GM21717 (cell line): Measurements from ENCODE around the gene PTPRD.
A peak's percentile ranks its signal among the peaks of the same experiment; 100 is the strongest.
"Not testable (repeated sequence)": the region's sequence is repeated elsewhere in the genome, so short reads cannot be mapped to it uniquely, and the experiment has no call there.

Experiments
- ATAC-seq: cut with Tn5 transposase; IDR thresholded peaks from one replicate; pipeline ENCODE4 v1.9.1; 2021; ENCODE audit warnings: mild to moderate bottlenecking, moderate library complexity; ENCODE audit not compliant: unreplicated experiment

The PTPRD gene

DNA sequence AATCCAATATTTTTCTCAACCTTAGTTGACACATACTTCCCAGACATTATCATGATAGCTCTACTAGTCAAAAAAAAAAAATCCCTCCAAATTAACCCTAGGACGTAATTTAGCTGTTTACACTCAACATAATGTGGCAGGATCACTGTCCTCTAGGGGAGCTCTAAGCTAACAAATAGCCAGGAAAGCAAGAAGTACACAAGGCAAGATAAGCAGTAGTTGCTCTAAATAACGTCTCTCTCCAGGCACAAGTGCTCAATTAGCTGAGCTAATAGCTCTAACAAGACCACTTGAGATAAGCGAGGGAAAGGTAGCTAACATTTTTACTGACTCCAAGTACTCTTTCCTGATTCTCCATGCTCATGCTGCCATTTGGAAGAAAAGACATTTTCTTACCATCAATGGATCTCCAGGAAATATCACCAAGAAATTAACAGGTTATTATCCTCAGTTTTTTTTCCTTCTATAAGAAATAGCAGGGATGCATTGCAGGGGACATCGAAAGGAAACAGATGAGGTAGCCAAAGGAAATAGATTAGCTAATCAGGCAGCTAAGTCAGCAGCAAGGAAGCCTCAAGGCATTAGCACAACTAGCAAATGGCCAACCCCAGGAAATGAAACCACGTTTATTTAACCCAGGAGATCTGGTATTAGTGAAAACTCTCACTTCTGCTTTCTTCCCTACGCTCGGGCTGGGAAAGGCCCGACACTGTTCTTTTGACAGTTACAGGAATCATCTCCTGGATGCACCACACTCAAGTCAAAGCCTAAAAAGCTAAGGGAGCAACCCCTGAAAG, 614.1 kb downstream of the PTPRD start:
- peak; percentile 47 for ATAC-seq

DNA sequence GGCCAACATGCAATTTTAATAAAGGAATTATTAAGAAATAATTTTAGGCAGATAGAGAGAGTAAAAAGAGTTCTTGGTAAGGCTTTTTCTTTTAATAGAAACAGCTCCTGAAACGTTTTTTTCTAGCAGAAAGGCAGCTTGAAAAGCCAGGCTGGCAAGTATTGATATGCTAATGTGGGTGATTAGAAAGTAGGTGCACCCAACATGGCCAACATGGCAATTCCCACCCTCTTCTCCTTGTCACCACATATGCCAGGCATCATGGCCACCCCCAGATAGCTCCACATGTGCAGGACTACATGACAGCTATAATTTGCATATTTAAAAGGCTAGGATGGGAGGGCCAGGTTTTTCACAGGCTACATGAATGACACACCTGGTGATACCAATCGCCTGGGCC, 615.2 kb downstream of the PTPRD start:
- ATAC-seq = no peak

DNA sequence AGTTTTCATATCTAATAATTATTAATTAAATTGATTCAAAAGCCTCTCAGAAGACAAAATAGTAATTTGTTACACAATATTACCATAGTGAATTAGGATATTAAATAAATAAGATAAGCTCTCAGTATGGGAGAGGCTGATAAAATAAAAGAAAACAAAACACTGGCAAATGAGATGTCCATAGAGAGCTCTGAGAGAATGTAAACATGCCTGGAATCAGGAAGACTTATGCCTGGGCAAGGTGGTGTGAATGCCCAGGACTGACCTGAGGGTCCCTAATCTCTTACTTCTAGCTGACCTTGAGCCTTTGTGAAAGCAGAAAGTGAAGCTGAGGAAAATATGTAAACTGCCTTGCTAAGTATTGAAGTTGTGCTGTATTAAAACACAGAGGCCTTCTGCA, 616.5 kb downstream of the PTPRD start:
- ATAC-seq = no peak

DNA sequence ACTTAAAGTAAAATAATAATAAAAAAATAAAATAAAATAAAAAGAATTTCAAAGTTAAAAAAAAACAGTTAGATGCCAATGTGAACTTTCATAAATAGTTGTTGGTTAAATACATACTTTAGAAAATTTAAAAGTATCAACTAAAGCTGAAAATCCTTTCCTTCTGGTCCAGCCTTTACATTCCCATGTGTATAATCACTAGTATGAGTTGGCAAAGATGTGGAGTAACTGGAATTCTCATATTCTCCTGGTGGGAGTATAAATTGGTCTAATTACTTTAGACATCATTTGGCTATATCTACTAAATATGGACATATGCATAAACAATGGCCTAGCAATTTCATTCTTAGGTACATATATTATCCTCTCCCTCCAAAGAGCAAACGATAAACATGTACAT, 619.9 kb downstream of the PTPRD start:
- ATAC-seq = no peak

DNA sequence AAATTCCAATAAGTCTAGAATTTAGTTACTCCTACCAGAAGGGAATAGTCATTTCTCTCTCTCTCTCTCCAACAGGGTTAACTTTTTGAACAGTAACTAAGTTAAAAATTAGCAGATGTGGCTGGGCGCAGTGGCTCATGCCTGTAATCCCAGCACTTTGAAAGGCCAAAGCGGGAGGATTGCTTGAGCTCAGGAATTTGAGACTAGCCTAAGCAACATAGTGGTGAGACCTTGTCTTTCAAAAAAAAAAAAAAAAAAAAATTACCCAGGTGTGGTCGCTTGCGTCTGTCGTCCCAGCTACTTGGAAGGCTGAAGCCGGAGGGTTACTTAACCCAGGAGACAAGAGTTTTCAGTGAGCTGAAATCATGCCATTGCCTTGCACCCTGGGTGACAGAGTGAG, 639.7 kb downstream of the PTPRD start:
- ATAC-seq = no peak

DNA sequence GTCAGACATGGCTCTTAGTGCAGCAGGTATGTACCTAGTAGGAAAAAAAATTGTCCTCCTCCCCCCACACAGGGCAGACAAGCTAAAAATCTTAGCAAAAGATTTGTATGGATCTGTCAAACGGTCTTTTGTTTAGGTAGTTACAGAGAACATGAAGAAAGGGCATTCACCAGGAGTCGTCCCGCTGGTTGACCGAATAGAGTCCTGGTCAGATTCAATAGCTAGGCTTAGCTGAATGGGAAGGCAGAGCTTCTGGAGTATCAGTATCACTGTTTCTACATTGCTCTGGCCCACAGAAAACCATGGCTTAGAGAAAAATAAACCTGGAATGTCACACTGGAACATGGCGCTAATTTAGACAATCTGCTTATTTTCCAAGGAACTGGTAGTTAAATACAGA, 642.3 kb downstream of the PTPRD start:
- no peak for ATAC-seq

DNA sequence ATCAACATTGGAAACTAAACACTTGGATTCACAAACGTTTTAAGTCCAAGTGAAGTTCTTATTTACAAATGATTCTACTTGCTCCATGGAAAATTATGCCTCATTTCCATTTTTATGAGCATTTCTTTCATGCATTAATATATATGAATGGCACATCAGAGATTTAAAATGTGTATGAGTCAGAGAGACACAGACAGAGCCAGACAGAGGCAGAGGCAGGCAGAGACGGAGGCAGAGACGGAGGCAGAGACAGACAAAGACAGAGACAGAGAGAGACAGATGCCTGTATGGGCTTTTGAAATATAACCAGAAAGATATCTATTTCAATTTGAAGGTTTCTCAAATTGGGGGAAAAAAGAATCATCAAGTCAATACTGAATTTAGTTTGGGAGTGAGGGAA, 649.0 kb downstream of the PTPRD start:
- ATAC-seq = no peak

DNA sequence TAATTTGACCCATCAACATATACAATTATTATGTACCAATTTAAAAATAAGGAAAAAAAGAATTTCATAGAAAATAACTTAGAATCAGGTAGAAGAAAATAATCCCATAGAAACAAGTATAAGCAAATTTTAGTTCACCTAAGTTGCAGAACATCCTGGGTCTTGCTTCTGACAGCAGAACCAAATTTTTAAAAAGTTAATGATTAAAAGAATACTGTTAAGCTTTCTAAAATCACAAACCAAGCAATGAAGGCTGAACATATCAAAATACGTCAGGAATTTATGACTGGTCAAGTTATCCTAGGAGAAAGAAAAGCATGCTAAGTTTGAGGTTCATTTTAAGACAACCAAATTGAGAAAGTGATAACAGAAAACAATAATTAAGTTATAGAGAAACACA, 650.9 kb downstream of the PTPRD start:
- ATAC-seq = no peak

DNA sequence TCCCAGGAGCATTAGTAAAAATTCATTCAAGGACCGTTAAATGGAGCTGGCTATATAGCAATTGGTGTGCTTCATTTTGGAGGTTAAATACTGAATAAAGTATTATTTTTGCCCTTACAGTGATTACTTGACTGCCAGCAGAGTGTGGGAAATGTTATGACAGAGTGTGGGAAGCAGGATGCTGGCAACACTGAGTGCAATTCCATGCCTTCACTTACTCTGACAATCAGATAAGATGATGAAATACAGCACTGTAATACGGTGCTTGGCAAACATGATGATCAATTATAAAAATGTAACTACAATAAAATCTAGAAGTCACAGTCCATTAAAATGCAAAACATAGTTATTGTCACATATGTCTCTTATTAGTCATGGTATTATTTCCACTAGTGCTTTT, 651.3 kb downstream of the PTPRD start:
- ATAC-seq = no peak

DNA sequence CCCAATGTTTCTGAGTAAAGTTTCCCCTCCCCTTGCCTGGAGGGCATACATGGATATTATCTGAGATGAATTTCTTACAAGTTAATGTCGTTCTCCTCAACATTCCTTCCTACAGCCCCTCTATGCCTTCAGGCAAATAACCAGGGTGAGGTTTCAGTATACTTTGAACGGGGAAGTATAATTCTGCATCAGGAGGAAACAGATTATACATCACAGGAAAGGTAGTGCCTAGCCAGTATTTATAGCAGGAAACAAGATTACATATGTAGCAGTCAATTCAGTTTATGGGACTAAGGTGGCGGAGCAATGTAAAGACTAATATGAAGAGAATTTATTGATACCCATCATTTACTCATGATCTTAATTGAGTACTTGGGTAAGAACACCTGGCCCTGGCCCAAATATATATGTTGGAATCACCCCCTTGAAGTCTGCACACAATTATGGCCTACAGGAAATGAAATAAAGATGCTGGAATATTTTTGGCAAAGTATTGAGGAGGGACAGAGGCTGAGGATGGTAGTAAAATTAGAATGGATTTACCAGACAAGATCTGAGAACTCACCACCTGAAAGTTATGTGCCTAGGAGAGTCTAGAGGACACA, 661.1 kb downstream of the PTPRD start:
- no peak for ATAC-seq

DNA sequence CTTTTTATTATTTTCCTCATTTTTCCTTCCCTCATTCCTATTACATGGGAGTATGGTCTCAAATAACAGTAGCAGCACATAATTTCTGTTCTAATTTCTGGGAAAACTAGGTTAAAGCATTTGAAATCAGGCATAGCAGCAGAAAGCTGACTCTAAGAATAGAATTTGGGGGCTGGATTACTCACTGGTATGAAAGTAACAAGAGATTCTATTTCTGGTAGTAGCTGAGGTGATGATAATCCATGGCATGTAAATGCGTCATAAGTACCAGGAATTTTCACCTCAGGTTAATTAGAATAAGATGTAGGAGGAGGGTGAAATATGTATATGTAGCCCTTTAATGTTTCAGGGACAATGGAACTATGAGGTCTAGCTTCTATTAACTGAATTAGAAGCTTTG, 662.0 kb downstream of the PTPRD start:
- ATAC-seq = no peak

DNA sequence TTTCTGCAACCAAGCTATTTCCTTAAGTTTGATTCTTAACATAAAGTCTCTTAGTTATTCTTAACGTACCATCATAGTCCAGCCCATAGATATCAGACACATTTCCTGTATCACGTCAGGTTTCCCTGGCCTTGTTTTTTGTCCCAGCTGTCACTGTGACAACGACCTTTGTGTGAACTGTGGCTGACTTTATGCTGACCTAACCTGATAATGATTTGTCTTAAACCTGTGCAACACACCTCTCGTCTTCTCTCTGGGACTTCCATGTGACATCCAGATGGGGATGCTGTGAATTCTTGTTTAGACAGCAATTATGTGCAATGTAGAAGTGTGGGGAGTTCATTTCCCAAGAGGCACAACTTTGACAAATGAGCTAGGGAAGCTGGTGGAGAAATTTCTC, 662.8 kb downstream of the PTPRD start:
- no peak for ATAC-seq

DNA sequence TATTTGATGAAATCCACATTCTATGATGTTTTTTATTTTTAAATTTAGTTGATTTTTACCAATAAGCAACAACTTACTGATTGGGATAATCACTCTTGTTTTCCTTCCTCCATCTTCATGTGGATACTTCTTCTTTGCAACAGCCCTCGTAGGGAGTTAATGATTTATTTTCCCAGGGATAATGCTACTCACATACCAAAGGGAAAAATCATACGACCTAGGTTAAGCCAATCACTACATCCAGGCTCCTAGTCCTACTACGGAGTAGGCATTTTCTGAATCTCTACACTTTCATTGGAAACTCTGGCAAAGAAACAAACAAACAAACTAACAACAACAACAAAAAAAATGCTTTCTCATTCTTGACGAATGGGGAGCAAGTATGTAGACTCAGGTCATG, 663.4 kb downstream of the PTPRD start:
- no peak for ATAC-seq

DNA sequence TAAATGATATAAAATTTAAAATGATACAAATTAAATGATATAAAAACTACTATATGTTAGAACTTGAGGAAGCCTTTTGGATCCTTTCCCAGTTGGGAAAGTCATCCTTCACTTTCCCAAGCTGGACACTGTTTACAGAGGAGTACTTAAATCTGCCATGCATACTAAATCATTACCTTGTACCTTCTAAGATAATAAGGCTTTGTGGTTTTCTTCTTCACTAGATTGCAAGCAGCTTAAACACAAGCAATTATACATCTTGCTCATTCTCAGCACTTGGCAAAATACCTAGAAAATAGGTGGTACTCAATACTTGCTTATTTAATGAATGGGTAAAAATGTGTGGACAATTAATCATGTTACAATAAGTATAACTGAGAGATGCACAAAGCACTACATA, 666.8 kb downstream of the PTPRD start:
- ATAC-seq = no peak

DNA sequence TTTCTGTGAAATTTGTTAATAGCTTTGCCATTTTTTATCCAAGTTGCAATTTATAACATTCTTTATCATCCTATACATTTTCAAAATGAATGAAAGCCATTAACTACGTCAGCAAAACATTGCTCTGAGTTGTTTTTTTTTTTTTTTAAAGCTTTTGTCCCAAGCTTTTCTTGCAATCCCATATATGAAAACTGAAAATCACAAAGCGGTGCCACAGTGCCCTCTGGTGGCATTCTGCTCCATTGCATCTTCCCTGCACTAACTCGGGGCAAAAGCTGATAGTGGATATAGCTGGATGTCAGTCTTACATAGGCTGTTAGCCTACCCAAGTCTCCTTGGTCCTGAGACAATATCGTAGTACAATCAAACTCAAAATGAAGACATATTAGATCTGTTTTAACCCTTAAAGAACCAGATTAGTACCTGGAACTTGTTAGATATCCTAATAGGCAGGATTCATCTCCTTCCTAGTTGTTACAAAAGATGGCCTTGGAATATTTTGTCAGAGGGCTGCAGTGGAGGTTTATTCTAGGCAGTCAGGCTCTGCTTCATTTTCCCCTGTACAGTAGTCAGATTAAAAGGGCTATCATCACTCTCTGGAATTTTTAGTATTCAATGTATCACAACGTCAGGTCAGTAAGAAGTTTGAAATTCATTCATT, 669.9 kb downstream of the PTPRD start:
- ATAC-seq = peak; percentile 90

DNA sequence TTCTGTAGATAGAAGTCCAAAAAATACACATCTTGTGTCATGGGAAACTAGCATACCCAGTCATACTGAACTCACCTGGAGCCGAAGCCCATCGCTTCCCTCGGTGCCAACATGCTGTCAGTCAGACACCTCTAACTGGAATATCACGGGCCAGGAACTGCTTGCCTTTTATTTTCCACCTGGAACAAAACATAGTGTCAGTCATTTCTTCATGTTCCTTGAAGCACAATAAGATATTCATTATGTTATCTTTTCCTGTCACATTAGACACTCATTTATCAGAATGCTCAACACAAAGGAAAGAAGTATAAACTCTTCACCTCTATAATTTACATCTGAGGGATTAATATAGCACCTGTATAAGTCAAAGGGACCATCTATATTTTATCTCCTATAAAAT, 674.4 kb downstream of the PTPRD start:
- ATAC-seq = no peak

DNA sequence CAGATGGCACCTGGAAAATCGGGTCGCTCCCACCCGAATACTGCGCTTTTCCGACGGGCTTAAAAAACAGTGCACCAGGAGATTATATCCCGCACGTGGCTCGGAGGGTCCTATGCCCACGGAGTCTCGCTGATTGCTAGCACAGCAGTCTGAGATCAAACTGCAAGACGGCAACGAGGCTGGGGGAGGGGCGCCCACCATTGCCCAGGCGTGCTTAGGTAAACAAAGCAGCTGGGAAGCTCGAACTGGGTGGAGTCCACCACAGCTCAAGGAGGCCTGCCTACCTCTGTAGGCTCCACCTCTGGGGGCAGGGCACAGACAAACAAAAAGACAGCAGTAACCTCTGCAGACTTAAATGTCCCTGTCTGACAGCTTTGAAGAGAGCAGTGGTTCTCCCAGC, 681.3 kb downstream of the PTPRD start:
- ATAC-seq = not testable (repeated sequence)

DNA sequence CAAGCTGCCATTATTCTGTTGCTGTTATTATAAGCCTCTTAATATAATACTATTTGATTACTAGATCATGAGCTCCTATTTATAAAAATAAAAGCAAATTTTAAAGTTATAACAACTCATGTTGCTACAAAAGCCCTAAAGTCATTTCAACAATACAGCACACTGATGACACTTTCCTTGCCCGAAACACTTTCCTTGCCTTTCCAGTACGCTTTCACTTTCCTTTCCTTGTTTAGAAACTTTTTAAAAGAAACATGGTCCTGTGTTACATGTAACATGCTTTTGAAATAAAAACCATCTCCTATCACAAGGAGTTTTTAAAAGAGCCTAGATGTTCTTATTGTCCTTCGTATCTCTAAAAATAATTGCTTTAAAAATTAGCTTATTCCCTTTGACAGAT, 688.4 kb downstream of the PTPRD start:
- ATAC-seq = no peak

DNA sequence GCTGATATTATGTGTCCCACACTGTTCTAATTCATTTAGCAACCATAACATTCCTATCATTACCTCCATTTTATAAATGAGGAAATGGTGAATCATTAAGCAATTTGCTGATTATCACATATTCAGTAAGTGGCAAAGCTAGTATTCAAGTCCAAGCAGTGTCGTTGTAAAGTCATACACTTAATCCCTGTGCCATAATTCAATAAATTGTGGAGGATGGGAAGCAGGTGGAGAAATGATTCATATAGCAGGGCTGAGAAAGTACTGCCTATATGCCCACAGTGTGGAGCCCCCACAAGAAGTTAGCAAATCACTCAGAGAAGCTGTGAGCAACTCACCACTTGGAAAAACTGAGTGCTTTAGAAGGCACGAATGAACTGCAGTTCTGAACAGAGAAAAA, 691.0 kb downstream of the PTPRD start:
- ATAC-seq = no peak

DNA sequence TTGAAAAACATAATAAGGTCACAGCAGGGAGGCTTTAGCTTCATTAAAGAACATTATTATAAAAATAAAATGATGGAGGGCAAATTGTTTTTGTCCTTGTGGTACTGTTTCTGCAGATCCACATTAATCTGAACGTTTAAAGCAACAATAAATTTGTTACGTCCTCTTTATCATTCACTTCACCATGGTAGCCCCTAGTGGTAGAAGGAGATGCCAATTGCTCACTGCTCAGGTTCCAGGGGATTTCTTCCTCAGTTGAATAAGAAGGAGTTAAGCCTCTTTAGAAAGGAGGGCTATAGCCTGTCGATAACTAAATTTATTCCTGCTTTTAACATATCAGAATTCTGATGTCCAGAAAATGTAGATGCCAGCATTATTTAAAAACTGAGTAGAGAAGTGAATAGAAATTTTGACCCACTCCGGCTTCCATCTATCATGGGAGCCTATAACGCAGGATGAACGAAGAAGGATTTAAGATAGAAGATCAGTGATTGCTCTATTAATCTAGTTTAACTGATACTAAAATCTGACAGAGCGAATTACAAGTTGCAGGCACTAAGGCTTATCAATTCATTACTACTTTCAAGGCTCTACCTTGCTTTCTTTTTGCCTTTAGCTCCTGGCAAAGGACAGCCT, 692.3 kb downstream of the PTPRD start:
- no peak for ATAC-seq

DNA sequence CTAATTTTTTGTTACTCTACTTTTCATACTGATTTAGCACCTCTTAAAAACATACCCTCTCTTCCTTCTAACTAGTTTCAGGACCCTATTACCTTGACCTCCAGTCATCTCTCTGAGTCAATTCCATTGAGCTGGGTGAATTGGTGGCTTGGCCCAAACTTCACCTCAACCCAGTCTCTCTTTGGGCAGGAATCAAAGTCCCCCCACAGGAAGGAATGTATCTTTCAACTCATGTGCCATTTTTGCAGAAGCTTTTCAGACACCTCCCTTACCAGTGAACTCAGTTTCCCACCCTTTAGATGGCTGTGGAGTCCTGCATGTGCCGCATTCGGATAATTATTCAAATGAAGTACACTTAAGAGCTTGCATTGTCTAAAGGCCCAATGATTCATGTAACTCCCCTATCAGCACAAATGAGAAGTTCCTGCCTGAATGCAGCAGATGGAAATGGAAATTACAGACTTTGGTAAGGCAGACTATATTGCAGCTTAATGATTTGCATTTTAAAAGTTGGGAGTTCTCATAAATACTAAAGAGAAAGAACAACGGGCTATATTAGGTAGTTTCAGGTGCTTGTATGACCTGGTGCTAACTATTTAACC, 693.5 kb downstream of the PTPRD start:
- no peak for ATAC-seq
